H1 (cell line): ENCODE results near the gene GRK7. TPM values are rescaled to one million over a fixed set of nuclear protein-coding genes. Genes with fewer than 3 reads are reported as not detected.

Source experiments
- CTCF ChIA-PET: fragments of 300-600 bp; sonication (Branson Sonifier 250); formaldehyde crosslinking; loops from one replicate; lab custom pipeline; 2021; ENCODE audit not compliant: partially characterized antibody; lab: Charles Lee
- POLR2A ChIA-PET: fragments of 300-600 bp; sonication (Branson Sonifier 250); formaldehyde crosslinking; loops from one replicate; lab custom pipeline; 2021; ENCODE audit warnings: inconsistent platforms; ENCODE audit not compliant: partially characterized antibody; lab: Charles Lee
- DNase-seq, 2 experiments: peaks; one replicate each; pipeline versions ENCODE4 v3.0.0 to v3.0.0-alpha.2; 2010 to 2022; ENCODE audit warnings: low spot score in 2 of 2, low read depth in 1 of 2, mixed read lengths in 1 of 2
- FAIRE-seq: peaks from 2 replicates; lab custom pipeline; 2011; peaks lifted over from hg19 to GRCh38; lab: Jason Lieb, UNC
- H2AFZ ChIP-seq: 2 replicates; pipeline ENCODE4 v1.8.1; 2012; ENCODE audit warnings: low read length, inconsistent platforms
- H2AK5ac ChIP-seq: 2 replicates; pipeline ENCODE4 v1.6.1; 2013; ENCODE audit warnings: low read depth, low read length
- H2BK120ac ChIP-seq: replicated peaks from 2 replicates; pipeline ENCODE3; 2013; ENCODE audit warnings: low read depth, low read length, inconsistent platforms
- H2BK12ac ChIP-seq: 2 replicates; pipeline ENCODE4 v1.6.1; 2013; ENCODE audit warnings: low read depth, low read length
- H2BK15ac ChIP-seq: 2 replicates; pipeline ENCODE4 v1.6.1; 2013; ENCODE audit warnings: low read length
- H2BK20ac ChIP-seq: 2 replicates; pipeline ENCODE4 v1.6.1; 2013; ENCODE audit warnings: low read length
- H2BK5ac ChIP-seq: 2 replicates; pipeline ENCODE4 v1.6.1; 2013; ENCODE audit warnings: low read depth, low read length
- H3K14ac ChIP-seq: 2 replicates; pipeline ENCODE4 v1.6.1; 2013; ENCODE audit warnings: inconsistent platforms; ENCODE audit not compliant: insufficient read length
- H3K18ac ChIP-seq: 2 replicates; pipeline ENCODE4 v1.6.1; 2013; ENCODE audit warnings: low read length; ENCODE audit errors: extremely low read depth
- H3K23ac ChIP-seq: 2 replicates; pipeline ENCODE4 v1.6.1; 2013; ENCODE audit warnings: inconsistent platforms; ENCODE audit not compliant: insufficient read length
- H3K23me2 ChIP-seq: 2 replicates; pipeline ENCODE4 v1.6.1; 2013; ENCODE audit warnings: low read depth, low read length
- H3K27ac ChIP-seq: 2 replicates; pipeline ENCODE4 v1.6.1; 2011; ENCODE audit warnings: low read depth, low read length, inconsistent platforms
- H3K27me3 ChIP-seq, 4 experiments: replicated peaks in 1 of 4; 1 replicate in 1 of 4; 2 replicates in 3 of 4; pipeline versions ENCODE4 v1.6.1 to v1.8.1; 2011 to 2013; ENCODE audit warnings: low read length in 3 of 4, mild to moderate bottlenecking in 3 of 4, inconsistent platforms in 2 of 4, mixed read lengths in 2 of 4, moderate library complexity in 1 of 4; ENCODE audit not compliant: control insufficient read depth in 3 of 4, insufficient read depth in 3 of 4; ENCODE audit errors: extremely low read depth in 1 of 4
- H3K36me3 ChIP-seq, 4 experiments: 2 replicates each; pipeline versions ENCODE4 v1.6.1 to v1.8.1; 2011 to 2013; ENCODE audit warnings: mild to moderate bottlenecking in 4 of 4, low read length in 3 of 4, moderate library complexity in 2 of 4, control low read depth in 1 of 4, inconsistent platforms in 1 of 4; ENCODE audit not compliant: insufficient read depth in 4 of 4, control insufficient read depth in 2 of 4
- H3K4ac ChIP-seq: replicated peaks from 2 replicates; pipeline ENCODE3; 2013; ENCODE audit warnings: low read length, low read depth, mixed read lengths, inconsistent platforms; ENCODE audit not compliant: insufficient read length
- H3K4me1 ChIP-seq, 4 experiments: replicated peaks in 1 of 4; 1 replicate in 1 of 4; 2 replicates in 3 of 4; pipeline versions ENCODE4 v1.6.1 to v1.8.1; 2011 to 2013; ENCODE audit warnings: low read length in 3 of 4, inconsistent platforms in 2 of 4, mixed read lengths in 1 of 4; ENCODE audit not compliant: insufficient read depth in 4 of 4, control insufficient read depth in 3 of 4
- H3K4me2 ChIP-seq, 2 experiments: 2 replicates each; pipeline versions ENCODE4 v1.6.1 to v1.8.1; 2011 to 2013; ENCODE audit warnings: low read depth in 2 of 2, low read length in 2 of 2, control low read depth in 1 of 2, inconsistent platforms in 1 of 2, mild to moderate bottlenecking in 1 of 2; ENCODE audit not compliant: insufficient read depth in 1 of 2
- H3K4me3 ChIP-seq, 4 experiments: fragments of 200-600, 300-600 bp in 1 of 4; sonication (generic), shearing (Covaris generic), sonication (Bioruptor Twin) in 1 of 4; 2 replicates each; pipeline versions ENCODE4 v1.5.1 to v1.8.1; 2011 to 2016; ENCODE audit warnings: low read length in 4 of 4, low read depth in 3 of 4, control low read depth in 2 of 4, inconsistent platforms in 2 of 4, mild to moderate bottlenecking in 2 of 4, mixed read lengths in 1 of 4, moderate library complexity in 1 of 4; ENCODE audit not compliant: insufficient read depth in 2 of 4; ENCODE audit errors: extremely low read depth in 1 of 4
- H3K56ac ChIP-seq: replicated peaks from 2 replicates; pipeline ENCODE3; 2013; ENCODE audit warnings: low read depth, mild to moderate bottlenecking, mixed read lengths, low read length, inconsistent platforms; ENCODE audit not compliant: insufficient read length
- H3K79me1 ChIP-seq: 2 replicates; pipeline ENCODE4 v1.6.1; 2013; ENCODE audit warnings: low read depth, low read length, control low read depth
- H3K79me2 ChIP-seq, 2 experiments: 2 replicates each; pipeline versions ENCODE4 v1.6.1 to v1.8.1; 2012 to 2013; ENCODE audit warnings: low read length in 2 of 2, mild to moderate bottlenecking in 2 of 2, inconsistent platforms in 1 of 2; ENCODE audit not compliant: insufficient read depth in 2 of 2, control insufficient read depth in 1 of 2
- H3K9ac ChIP-seq, 4 experiments: replicated peaks in 1 of 4; 1 replicate in 1 of 4; 2 replicates in 3 of 4; pipeline versions ENCODE4 v1.6.1 to v1.8.1; 2011 to 2013; ENCODE audit warnings: low read depth in 3 of 4, low read length in 3 of 4, control low read depth in 2 of 4, mild to moderate bottlenecking in 2 of 4, moderate library complexity in 2 of 4, inconsistent platforms in 1 of 4; ENCODE audit errors: extremely low read depth in 1 of 4
- H3K9me3 ChIP-seq, 2 experiments: 2 replicates each; pipeline versions ENCODE4 v1.6.1 to v1.8.1; 2012 to 2013; ENCODE audit warnings: mild to moderate bottlenecking in 2 of 2, moderate library complexity in 2 of 2, control low read depth in 1 of 2, inconsistent platforms in 1 of 2, low read depth in 1 of 2, low read length in 1 of 2, mixed read lengths in 1 of 2; ENCODE audit not compliant: insufficient read depth in 2 of 2
- H4K20me1 ChIP-seq, 2 experiments: replicated peaks in 1 of 2; 2 replicates each; pipeline versions ENCODE3 to v1.8.1; 2011 to 2013; ENCODE audit warnings: inconsistent platforms in 2 of 2, low read length in 2 of 2, mild to moderate bottlenecking in 1 of 2; ENCODE audit not compliant: insufficient read depth in 2 of 2, control insufficient read depth in 1 of 2
- H4K5ac ChIP-seq: 2 replicates; pipeline ENCODE4 v1.6.1; 2013; ENCODE audit warnings: low read length, low read depth, mixed read lengths, inconsistent platforms; ENCODE audit not compliant: insufficient read length
- H4K8ac ChIP-seq: 2 replicates; pipeline ENCODE4 v1.8.0; 2013; ENCODE audit warnings: mild to moderate bottlenecking, moderate library complexity, low read length, inconsistent platforms; ENCODE audit not compliant: insufficient read depth; ENCODE audit errors: extremely low read depth
- H4K91ac ChIP-seq: replicated peaks from 2 replicates; pipeline ENCODE3; 2013; ENCODE audit warnings: low read length, mixed read lengths, inconsistent platforms; ENCODE audit not compliant: insufficient read length
- POLR2A ChIP-seq, 2 experiments: IDR thresholded peaks; 1 replicate in 1 of 2; 2 replicates in 1 of 2; pipeline ENCODE4 v1.6.1; 2011; ENCODE audit warnings: low read depth in 2 of 2, low read length in 2 of 2, mild to moderate bottlenecking in 2 of 2; ENCODE audit errors: control extremely low read depth in 1 of 2
- WGBS, 2 experiments: shearing (Covaris generic) in 1 of 2; methylation state at CpG; one replicate each; pipeline versions ENCODE4 v1.1.6 to v1.1.7; 2013 to 2015; ENCODE audit warnings: low lambda C conversion rate in 2 of 2, mixed read lengths in 2 of 2, inconsistent platforms in 1 of 2, low coverage in 1 of 2, missing lambda C conversion rate in 1 of 2; ENCODE audit not compliant: insufficient replicate concordance in 2 of 2, insufficient coverage in 1 of 2, insufficient read length in 1 of 2; ENCODE audit errors: extremely low coverage in 1 of 2, missing lambda C conversion rate in 1 of 2; 5-methylcytosine and 5-hydroxymethylcytosine counted together
- polyA plus RNA-seq, 7 experiments: library from polyadenylated mRNA; depleted of rRNA in 3 of 7; stranded (reverse) in 5 of 7; unstranded in 2 of 7; fragments of >200 nt in 5 of 7; fragments of 200-250 nt in 2 of 7; gene quantifications; 1 replicate in 5 of 7; 2 replicates in 1 of 7; 4 replicates in 1 of 7; pipeline versions ENCODE4 v1.2.1 to v1.2.3, GENCODE V29; 2011 to 2013; ENCODE audit warnings: missing spikeins in 2 of 7, mixed read lengths in 2 of 7
- total RNA-seq: library from RNA; stranded (reverse); fragmentation: NEBNext Ultra II Directional; extraction: Animal tissue kit (Norgen Biotek cat#: 25700); gene quantifications from 2 replicates; pipeline ENCODE4 v1.2.1, GENCODE V29; 2021

The GRK7 gene
- total and polyA plus RNA-seq, 2 of the 8 experiments (the other 6 are each of a cell fraction or from before 2014, with no cell fraction given), result not detected

GRCh38 chr3:141714671-141715070 lies 48.5 kb upstream of the GRK7 start:
- peaks cover 0 to 4% of the 10 kb centered on the region in 2 experiments; a peak in 1 of 4 replicates for H3K9me3 ChIP-seq
- no peaks in the 10 kb centered on the region for H3K23me2 ChIP-seq
- no peak overlapping the region for H3K18ac ChIP-seq
- no peaks in the 10 kb centered on the region for H3K4me1 ChIP-seq
- no peak overlapping the region for H2AK5ac ChIP-seq
- no peak overlapping the region for H4K91ac ChIP-seq
- no peak overlapping the region for H3K4me3 ChIP-seq
- no peak overlapping the region for H2BK15ac ChIP-seq
- no peak overlapping the region for H3K27ac ChIP-seq
- H2BK5ac ChIP-seq, result no peak overlapping the region
- H3K9ac ChIP-seq, result no peak overlapping the region
- H3K79me2 ChIP-seq, result no peaks in the 10 kb centered on the region
- no peaks in the 10 kb centered on the region for H3K36me3 ChIP-seq
- no peaks in the 10 kb centered on the region for H4K20me1 ChIP-seq
- no peak overlapping the region for H3K14ac ChIP-seq
- H4K8ac ChIP-seq, result no peak overlapping the region
- H4K5ac ChIP-seq, result no peak overlapping the region
- no peak overlapping the region for H3K23ac ChIP-seq
- H3K4me2 ChIP-seq, result no peak overlapping the region
- 40% methylated on average over 1 of the region's 1 CpG; no CpG with 5 or more reads in 1 of the 2 experiments for whole genome bisulfite sequencing, 2 experiments
- H2BK120ac ChIP-seq, result no peak overlapping the region
- ChIA-PET POLR2A (no interaction called here), CTCF (interaction anchor here (1.9 to 3.1 kb wide), 2 partner anchors 14 to 70 kb away, joined by 6 to 16 read pairs; no protein-coding TSS in a partner anchor)
- no peak overlapping the region for H3K4ac ChIP-seq
- no peak for DNase-seq
- no peaks in the 10 kb centered on the region for H3K27me3 ChIP-seq
- H2AFZ ChIP-seq, result no peak overlapping the region
- no peak overlapping the region for H2BK20ac ChIP-seq
- no peak for FAIRE-seq
- H3K56ac ChIP-seq, result no peak overlapping the region
- no peak overlapping the region for H2BK12ac ChIP-seq
- no peaks in the 10 kb centered on the region for H3K79me1 ChIP-seq
- TF ChIP-seq POLR2A (IDR thresholded peaks at IDR 0.05; ENCODE audit: control extremely low read depth in 1 of 2, low read depth in 2 of 2, low read length in 2 of 2), result no peak
